NB4 (cell line): ENCODE data around the gene HNRNPR.

Source experiments
- CTCF ChIP-seq: IDR thresholded peaks from one replicate; pipeline ENCODE4 v1.5.1; 2012; ENCODE audit warnings: low read depth, low read length
- MAX ChIP-seq: IDR thresholded peaks from 2 replicates; pipeline ENCODE4 v1.6.1; 2011; ENCODE audit warnings: low read depth, low read length
- MYC ChIP-seq: IDR thresholded peaks from 2 replicates; pipeline ENCODE4 v1.6.1; 2011; ENCODE audit warnings: low read depth, low read length
- POLR2A ChIP-seq: IDR thresholded peaks from 2 replicates; pipeline ENCODE4 v1.6.1; 2011; ENCODE audit warnings: mild to moderate bottlenecking; ENCODE audit not compliant: insufficient read length; ENCODE audit errors: extremely low read depth

- TF ChIP-seq CTCF, result no peak
- no peak for TF ChIP-seq POLR2A
- TF ChIP-seq MYC, result no peak
- no peak for TF ChIP-seq MAX
Measured at GRCh38 chr1:23393706-23394105, 49.6 kb upstream of the HNRNPR start.
